ENCODE measurements around the gene SBK1.
"Not testable (repeated sequence)": the region's sequence is repeated elsewhere in the genome, so short reads cannot be mapped to it uniquely, and the experiment has no call there.

Gene SBK1

DNA sequence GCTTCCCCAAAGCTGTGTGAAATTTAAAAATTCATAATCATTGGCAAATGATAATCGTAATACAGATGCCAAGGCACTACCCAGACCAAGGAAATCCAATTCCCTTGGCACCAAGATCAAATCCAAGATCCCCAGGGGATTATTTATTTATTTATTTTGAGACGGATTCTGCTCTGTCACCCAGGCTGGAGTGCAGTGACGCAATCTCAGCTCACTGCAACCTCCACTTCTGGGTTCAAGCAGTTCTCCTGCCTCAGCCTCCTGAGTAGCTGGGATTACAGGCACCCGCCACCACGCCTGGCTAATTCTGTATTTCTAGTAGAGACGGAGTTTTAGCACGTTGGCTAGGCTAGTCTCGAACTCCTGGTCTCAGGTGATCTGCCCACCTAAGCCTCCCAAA is 43.4 kb downstream of the SBK1 start:
- DNase-seq (ENCODE audit: low read depth), result not testable (repeated sequence)

DNA sequence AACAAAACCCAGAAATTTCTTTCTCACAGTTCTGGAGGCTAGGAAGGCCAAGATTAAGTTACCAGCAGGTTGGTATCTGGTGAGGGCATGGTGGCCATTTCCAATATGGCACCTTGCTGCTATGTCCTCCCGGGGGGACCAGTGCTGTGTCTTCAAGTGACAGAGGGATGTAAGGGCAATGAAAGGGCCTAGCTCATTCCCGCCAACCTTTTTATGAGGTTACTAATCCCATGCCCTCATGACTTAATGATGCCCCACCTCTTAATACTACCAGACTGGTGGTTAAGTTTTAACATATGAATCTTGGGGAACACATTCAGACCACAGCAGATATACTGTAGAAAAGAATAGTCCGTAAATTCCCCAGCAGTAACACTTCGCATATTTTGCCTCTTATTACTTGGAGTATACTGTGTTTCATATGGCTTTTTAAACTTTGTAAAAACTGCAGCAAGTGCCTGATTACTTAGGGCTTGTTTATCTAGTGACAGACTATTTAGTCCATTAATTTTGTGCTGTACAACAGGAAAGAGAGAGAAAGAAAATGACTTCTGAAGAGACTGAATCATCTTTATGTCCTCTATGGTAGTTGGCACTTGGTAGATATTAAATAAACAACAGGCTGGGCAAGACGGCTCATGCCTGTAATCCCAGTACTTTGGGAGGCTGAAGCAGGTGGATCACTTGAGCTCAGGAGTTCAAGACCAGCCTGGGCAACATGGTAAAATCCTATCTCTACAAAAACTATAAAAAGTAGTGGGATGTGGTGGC is 44.8 kb downstream of the SBK1 start:
- DNase-seq (ENCODE audit: low read depth), result not testable (repeated sequence)

GRCh38 chr16:28338230-28338629 is 45.9 kb downstream of the SBK1 start:
- DNase-seq (ENCODE audit: low read depth), result not testable (repeated sequence)

DNA sequence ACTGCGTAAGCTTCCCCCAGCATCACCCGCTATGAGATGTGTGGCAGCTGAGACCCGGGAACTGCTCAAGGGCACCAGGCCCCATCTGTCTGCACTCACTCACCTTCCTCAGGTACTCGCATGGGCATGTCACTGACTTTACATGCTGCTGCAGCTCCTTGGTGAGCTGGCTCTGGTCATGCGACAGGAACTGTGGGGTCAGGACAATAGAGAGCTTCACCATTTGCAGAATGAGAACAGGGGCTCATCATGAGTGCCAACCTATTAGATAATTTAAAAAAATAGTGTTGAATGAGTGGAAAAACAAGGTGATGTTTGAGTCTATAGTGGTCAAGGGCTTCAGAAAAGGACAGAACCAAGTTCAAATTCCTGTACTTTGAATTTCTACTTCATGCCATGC is 70.3 kb downstream of the SBK1 start:
- not testable (repeated sequence) for DNase-seq (ENCODE audit: low read depth)

- not testable (repeated sequence) for DNase-seq (ENCODE audit: low read depth)
These were observed 71.1 kb downstream of the SBK1 start, which contains the start of gene NPIPB6 for GRCh38 chr16:28363408-28363807. TSS of gene NPIPB6 (minus strand) at chr16:28363508. CDS start at chr16:28362822, 686 bp downstream.

- DNase-seq (ENCODE audit: low read depth), result not testable (repeated sequence)
These were observed 72.2 kb downstream of the SBK1 start for GRCh38 chr16:28364268-28365173.

GRCh38 chr16:28367926-28368325 is 75.6 kb downstream of the SBK1 start:
- not testable (repeated sequence) for DNase-seq (ENCODE audit: low read depth)

All from iris pigment epithelial cell (primary cell).